GM19240 (cell line): ENCODE results near the gene DNAJC11.
"Not testable (repeated sequence)": the region's sequence is repeated elsewhere in the genome, so short reads cannot be mapped to it uniquely, and the experiment has no call there.

Experiments used
- DNase-seq: peaks from one replicate; pipeline ENCODE4 v3.0.0; 2011; ENCODE audit warnings: low spot score; ENCODE audit not compliant: insufficient read length

DNAJC11 gene, protein sequence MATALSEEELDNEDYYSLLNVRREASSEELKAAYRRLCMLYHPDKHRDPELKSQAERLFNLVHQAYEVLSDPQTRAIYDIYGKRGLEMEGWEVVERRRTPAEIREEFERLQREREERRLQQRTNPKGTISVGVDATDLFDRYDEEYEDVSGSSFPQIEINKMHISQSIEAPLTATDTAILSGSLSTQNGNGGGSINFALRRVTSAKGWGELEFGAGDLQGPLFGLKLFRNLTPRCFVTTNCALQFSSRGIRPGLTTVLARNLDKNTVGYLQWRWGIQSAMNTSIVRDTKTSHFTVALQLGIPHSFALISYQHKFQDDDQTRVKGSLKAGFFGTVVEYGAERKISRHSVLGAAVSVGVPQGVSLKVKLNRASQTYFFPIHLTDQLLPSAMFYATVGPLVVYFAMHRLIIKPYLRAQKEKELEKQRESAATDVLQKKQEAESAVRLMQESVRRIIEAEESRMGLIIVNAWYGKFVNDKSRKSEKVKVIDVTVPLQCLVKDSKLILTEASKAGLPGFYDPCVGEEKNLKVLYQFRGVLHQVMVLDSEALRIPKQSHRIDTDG

DNA sequence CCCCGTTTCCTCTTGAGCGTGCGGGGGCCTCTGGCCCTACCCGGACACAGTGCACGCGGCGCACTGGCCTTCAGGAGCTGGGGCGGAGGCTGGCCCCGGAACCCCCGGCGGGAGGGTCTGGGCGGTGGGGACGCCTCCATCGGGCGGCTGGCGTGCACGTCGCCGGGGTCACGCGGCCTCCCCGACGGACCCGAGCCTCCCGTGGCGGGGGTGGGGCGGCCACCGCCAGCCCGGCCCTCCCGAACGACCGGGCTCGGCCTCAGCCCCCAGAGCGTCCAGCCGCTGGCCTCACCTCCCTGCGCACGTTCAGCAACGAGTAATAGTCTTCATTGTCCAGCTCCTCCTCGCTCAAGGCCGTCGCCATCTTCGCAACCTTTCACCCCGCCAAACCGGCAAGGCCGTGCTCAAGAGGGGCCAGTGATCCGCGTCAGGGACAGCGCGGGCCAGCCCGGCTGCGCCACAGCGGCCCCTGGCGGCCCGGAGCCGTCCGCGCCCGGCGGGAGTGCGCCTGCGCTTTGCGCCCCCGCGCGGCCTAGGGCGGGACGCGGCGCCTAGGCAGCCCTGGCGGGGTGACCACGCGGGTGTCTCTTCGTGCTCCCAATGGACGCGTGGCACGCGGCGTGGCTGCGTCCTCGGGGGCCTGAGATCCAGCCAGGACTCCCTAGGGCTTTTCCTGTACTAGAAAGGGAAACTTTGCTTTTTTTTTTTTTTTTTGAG is at the start of gene DNAJC11:
DNAJC11 (minus strand) TSS at position 380 of the 717 bp plus-strand sequence; CDS start at position 364, 16 bp downstream.
- peak; percentile 92 for DNase-seq

- no peak for DNase-seq
These were observed 48.9 kb upstream of the DNAJC11 start for GRCh38 chr1:6750490-6750889.

DNA sequence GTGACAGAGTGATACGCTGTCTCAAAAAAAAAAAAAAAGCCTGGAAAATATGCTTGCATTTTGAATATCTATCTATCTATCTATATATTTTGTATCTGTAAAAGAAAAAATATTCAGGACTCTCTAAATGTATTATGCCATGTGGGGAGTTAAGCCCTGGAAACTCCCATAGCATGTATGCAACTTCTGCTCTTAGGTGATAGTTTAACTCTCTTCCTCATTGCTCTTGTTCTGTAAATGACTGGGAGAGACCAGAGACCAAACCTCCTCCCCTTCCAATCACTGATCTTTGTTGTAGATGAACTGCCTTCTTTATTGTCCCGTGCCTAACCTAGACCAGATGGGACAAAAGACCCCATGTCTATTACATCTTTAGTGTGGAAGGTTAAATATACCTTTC is 46.1 kb upstream of the DNAJC11 start:
- no peak for DNase-seq

DNA sequence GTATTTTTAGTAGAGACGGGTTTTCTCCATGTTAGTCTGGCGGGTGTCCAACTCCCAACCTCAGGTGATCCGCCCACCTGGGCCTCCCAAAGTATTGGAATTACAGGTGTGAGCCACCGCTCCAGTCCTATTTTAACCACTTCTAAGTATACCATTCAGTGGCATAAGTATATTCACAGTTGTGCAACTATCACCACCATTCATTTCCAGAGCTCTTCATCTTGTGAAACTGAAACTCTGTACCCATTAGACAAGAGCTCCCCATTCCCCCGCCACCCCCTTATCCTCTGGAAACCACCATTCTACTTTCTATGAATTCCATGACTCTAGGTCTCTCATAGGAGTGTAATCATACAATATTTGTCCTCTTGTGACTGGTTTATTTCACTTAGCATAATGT is 43.5 kb upstream of the DNAJC11 start:
- DNase-seq, result no peak

DNA sequence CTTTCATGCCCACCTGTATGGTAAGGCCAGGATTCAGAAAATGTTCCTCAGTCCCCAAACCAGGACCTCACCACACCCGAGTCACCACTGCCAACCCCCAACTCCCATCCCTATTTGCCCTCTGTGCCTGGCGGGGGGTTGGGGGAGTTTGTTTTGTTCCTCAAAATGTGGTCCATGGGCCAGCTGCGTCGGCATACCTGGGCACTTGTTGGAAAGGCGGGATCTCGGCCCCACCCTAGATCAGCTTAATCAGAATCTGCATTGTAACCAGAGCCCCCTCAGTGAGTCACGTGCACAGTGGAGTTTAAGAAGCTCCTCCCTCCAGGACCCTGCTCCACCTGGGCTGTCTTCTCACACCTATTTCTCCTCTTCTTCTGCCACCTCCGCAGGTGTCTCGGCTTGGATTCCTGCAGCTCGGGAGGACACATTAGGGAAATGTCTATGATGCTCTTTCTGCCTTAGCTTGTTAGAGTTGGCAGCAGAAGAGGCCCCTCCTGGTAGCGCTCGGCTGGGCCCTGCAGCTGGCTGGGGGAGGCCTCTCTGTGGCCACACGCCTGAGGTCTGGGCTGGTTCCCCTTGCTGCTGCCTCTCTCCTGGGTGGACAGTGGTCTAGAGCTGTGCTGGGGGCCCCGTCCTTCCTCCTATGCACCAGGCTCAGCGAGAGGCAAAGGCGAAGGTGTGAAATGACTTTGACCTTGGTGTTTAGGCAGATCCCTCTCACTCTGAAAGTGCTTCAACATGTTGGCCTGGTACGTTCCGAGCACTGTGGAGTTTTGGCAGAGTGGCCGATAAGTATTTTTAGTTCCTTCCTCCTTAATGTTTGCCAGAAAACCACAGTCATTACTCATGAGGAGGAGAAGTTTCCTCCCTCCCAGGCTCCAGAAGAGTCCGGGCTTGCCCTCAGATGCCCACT is 41.8 kb upstream of the DNAJC11 start:
- DNase-seq, result no peak

DNA sequence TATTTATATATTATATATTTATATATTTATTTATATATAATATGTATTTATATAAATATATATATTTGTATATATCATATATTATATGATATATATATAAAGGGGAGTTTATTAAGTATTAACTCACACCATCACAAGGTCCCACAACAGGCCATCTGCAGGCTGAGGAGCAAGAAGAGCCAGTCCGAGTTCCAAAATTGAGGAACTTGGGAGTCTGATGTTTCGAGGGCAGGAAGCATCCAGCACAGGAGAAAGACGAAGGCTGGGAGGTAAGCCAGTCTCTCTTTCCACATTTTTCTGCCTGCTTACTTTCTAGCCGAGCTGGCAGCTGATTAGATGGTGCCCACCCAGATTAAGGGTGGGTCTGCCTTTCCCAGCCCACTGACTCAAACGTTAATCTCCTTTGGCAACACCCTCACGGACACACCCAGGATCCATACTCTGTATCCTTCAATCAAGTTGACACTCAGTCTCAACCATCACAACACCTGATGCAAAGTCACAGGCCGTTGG is 41.1 kb upstream of the DNAJC11 start:
- not testable (repeated sequence) for DNase-seq

- DNase-seq, result no peak
These were observed 37.5 kb upstream of the DNAJC11 start for GRCh38 chr1:6738987-6739676.

- no peak for DNase-seq
These were observed 31.3 kb upstream of the DNAJC11 start for GRCh38 chr1:6732942-6733341.

DNA sequence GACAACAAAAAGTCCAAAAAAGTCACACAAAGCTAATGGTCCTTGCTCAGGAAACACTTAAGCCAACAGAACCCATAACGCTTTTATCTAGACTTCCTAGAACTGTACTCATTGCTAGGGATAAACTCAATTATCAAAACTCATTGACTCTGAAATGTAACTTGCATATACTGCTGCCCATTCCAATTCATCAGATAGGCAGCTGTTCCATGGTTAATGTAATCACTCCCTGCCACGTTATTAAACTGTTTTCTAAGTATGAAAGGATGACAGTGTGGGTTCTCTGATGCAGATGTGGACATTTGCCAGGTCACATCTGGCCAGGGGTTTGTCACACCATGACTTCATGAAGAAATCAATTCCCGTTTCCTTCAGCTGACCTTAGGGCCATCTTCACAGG is 30.3 kb upstream of the DNAJC11 start:
- no peak for DNase-seq

DNA sequence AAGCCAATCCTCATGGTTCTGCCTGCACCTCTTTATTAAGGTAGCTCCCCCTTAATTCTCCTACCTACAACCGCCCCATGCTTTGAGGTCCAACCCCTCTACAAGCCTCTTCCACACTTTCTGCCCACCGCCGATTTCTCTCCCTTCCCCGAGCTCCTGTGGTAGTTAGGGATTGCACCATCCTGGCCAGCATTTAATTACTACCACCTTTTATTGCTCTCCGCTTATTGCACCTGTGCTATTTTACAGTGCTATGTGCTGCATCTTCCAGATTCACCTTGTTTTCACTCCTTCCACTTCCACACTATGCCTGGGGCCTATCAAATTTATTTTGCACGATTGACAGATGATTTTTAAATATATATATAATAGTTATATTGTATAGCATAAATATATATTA is 29.3 kb upstream of the DNAJC11 start:
- DNase-seq, result no peak

DNA sequence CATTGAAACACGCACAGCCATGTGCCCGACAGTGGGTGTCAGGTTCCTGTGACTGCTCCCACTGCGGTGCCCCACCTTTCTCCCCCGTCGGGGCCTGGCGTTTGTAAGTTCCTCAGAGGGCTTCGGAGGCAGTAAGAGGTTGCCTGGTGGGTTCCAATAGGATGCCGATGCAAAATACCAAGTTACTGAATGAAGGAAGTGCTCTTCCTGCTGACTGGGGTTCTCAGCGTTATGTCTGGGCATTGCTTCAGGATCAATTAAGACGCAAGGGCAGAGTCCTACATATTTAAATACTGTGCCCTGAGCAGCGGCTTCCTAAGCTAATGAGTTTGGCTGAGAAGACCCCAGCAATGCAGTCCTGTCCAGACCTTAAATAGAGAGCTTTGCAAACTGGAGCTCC is 28.9 kb upstream of the DNAJC11 start:
- no peak for DNase-seq

- peak; percentile 41 for DNase-seq
These were observed 25.9 kb upstream of the DNAJC11 start for GRCh38 chr1:6727535-6727934.

DNA sequence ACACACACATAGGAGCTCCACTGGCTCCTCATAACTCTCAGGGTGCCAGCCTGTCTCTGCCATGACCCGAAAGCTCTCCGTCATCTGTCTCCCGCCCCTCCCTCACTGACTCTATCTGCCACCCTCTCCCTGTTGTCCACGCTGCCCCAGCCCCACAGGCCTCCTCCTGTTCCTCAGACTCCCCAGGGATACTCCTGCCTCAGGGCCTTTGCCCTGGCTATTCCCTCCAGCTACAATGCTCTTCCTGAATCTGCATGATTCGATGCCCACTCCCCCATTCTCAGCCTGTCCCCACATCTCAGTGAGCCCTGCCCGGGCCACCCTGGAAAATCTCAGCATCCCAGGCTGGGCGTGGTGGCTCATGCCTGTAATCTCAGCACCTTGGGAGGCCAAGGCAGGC is 24.6 kb upstream of the DNAJC11 start:
- no peak for DNase-seq

GRCh38 chr1:6724517-6725141 is 23.0 kb upstream of the DNAJC11 start:
- DNase-seq, result no peak

GRCh38 chr1:6723621-6724428 is 22.2 kb upstream of the DNAJC11 start:
- no peak for DNase-seq

DNA sequence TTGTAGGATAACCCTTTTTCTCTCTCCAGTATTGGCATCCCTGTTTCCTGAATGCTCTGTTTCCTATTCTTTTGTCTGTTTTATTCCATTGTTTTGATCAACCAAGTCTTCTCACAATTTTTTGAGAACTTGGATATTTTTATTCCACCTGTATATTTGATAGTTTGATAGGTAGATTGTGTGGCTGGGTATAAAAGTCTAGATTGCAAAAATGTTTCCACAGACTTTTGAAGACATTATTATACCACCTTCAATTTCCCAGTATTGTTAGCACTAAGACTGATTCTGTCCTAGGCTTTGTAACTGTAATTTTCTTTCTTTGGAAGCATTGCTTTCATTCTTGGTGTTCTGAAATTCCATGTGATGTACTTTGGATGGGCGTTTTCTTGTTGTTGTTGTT is 9.6 kb upstream of the DNAJC11 start:
- no peak for DNase-seq

GRCh38 chr1:6704746-6705145 is 3.1 kb upstream of the DNAJC11 start:
- DNase-seq, result no peak

GRCh38 chr1:6703016-6703415 is 1.4 kb upstream of the DNAJC11 start:
- no peak for DNase-seq

DNA sequence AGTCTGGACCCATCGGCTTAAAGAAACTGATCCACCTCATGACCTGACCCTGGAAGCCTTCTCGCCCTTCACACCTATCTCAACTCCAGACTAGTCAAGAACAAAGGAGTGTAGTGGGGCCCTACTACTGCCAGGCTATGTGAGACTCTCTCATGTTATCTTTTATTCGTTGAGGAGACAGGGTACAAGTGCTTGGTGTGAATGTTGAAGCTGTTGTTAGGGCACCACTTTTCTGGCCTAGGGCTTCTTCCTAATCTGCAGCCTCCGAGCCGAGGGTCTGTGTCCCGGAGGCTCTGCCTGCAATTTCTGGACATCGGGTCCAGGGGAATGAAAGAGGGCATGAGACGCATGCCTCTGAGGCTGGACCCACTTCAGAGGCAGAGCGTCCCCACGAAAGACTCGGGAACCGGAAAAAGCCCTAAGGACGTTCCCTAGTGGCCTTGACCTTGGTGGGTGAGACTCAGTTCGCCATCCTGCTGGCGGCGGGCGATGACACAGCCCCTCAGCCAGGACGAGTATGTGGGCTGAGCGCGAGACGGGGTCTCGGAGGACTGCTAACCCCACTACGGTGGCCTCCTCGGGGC is 671 bp downstream of the DNAJC11 start:
- no peak for DNase-seq
